Lower lobe of right lung (tissue), 2 donors: ENCODE results near the gene TMEM255B. TPM values are rescaled to one million over a fixed set of nuclear protein-coding genes. Genes with fewer than 3 reads are reported as not detected.
"Not testable (repeated sequence)": the region's sequence is repeated elsewhere in the genome, so short reads cannot be mapped to it uniquely, and the experiment has no call there.

Experiments
- ATAC-seq, 2 donors: fragments of 200-7000 bp; cut with Tn5 transposase; one replicate each; pipeline ENCODE4 v1.9.1; 2020 to 2022; ENCODE audit warnings: mild to moderate bottlenecking in 2 of 2, moderate library complexity in 2 of 2
- DNase-seq: peaks from one replicate; pipeline ENCODE4 v3.0.0-alpha.2; 2020
- H3K27ac ChIP-seq: fragments of 200-600 bp; one replicate; pipeline ENCODE4 v1.8.0; 2022
- H3K27me3 ChIP-seq: fragments of 200-600 bp; one replicate; pipeline ENCODE4 v1.8.0; 2022; ENCODE audit warnings: low read depth
- H3K36me3 ChIP-seq: fragments of 200-600 bp; one replicate; pipeline ENCODE4 v1.8.0; 2022; ENCODE audit warnings: mild to moderate bottlenecking
- H3K4me1 ChIP-seq: fragments of 200-600 bp; one replicate; pipeline ENCODE4 v1.8.0; 2022
- H3K4me3 ChIP-seq: fragments of 200-600 bp; one replicate; pipeline ENCODE4 v1.8.0; 2022; ENCODE audit warnings: mild to moderate bottlenecking
- H3K9me3 ChIP-seq: fragments of 200-600 bp; one replicate; pipeline ENCODE4 v1.8.0; 2022
- CTCF ChIP-seq: fragments of 200-600 bp; IDR thresholded peaks from one replicate; pipeline ENCODE4 v1.8.0; 2022; ENCODE audit warnings: antibody characterized with exemption, mild to moderate bottlenecking
- intact Hi-C: fragments of 100-400 bp; cut with DNase I; formaldehyde crosslinking; loops from one replicate; pipeline ENCODE4 v1.11.0; 2022
- total RNA-seq: library from RNA; stranded (reverse); fragmentation: NEBNext Ultra II Directional; extraction: Animal tissue kit (Norgen Biotek cat#: 25700); gene quantifications from one replicate; pipeline ENCODE4 v1.2.1, GENCODE V29; 2021
- donor health status: DM: no; HTN: yes; CAD: no; lungs with severe emphysema.

Gene TMEM255B
- total RNA-seq, 1 donor from 2014 or later, result 21.5 TPM

DNA sequence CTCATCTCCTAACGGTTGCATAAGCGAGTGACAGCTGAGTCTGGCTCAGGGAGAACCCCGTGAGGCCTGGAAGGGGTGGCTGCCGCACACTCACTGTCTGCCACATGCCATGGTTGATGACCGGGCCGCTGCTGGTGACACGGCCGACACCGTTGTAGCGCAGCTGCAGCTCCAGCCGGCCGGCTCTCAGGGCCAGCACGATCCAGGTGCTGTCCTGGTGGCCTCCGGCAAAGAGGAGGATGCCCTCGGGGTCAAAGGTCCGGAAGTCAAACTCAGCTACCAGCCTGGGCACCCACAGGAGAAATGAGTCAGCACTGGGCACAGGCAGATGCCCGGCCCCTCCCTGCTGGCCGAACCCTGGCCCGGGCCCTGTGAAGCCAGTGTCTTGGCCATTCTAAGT, 73.2 kb downstream of the TMEM255B start:
- ATAC-seq, result no peak
- DNase-seq, result peak; percentile 41
- intact Hi-C loops, result no loop called here
- no peak for TF ChIP-seq CTCF
- no peaks in the 10 kb centered on the region for H3K27me3 ChIP-seq
- peaks cover 5% of the 10 kb centered on the region for H3K4me1 ChIP-seq
- H3K4me3 ChIP-seq, result no peak overlapping the region
- H3K27ac ChIP-seq, result no peak overlapping the region
- H3K9me3 ChIP-seq, result no peaks in the 10 kb centered on the region
- H3K36me3 ChIP-seq, result peaks cover 54% of the 10 kb centered on the region

- Histone ChIP-seq H3K27ac (no peak overlapping the region), H3K27me3 (no peaks in the 10 kb centered on the region), H3K4me1 (peaks cover 9% of the 10 kb centered on the region), H3K9me3 (no peaks in the 10 kb centered on the region), H3K36me3 (peaks cover 50% of the 10 kb centered on the region), H3K4me3 (no peak overlapping the region)
- TF ChIP-seq CTCF, result no peak
- no peak for ATAC-seq
- DNase-seq, result peak; percentile 44
- intact Hi-C loops, result no loop called here
Measured at GRCh38 chr13:113832631-113833030, 73.6 kb downstream of the TMEM255B start.

DNA sequence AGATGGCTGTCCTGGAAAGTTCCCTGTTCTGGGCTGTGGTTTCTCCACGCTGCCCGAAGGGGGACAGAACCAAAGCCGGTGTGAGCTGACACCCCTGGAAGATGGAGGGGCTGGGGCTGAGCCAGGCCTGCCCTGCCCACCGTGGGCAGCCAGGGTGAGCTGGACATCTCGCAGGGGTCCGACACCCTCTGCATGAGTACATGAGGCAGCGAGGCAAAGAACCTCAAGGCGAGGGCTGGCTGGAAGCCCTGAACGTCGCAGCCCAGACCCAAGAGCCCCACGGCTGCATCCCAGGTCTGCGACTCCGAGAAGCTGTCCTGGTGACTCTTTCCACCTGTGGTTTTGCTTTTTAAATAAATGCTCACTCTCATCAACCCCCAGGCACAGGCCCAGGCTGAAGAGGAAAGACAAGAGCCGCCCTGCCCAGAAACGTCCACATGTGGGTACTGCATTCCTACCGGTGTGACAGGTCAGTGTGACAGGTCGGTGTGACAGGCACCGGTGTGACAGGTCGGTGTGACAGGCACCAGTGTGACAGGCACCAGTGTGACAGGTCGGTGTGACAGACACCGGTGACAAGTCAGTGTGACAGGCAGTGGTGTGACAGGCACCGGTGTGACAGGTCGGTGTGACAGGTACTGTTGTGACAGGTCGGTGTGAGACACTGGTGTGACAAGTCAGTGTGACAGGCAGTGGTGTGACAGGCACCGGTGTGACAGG, 74.2 kb downstream of the TMEM255B start:
- H3K4me1 ChIP-seq, result peaks cover 15% of the 10 kb centered on the region
- ATAC-seq (no peak), DNase-seq (peak; percentile 43)
- TF ChIP-seq CTCF, result no peak
- H3K27ac ChIP-seq, result no peak overlapping the region
- no peaks in the 10 kb centered on the region for H3K27me3 ChIP-seq
- no peaks in the 10 kb centered on the region for H3K9me3 ChIP-seq
- no peak overlapping the region for H3K4me3 ChIP-seq
- H3K36me3 ChIP-seq, result peaks cover 44% of the 10 kb centered on the region
- intact Hi-C loops, result no loop called here

DNA sequence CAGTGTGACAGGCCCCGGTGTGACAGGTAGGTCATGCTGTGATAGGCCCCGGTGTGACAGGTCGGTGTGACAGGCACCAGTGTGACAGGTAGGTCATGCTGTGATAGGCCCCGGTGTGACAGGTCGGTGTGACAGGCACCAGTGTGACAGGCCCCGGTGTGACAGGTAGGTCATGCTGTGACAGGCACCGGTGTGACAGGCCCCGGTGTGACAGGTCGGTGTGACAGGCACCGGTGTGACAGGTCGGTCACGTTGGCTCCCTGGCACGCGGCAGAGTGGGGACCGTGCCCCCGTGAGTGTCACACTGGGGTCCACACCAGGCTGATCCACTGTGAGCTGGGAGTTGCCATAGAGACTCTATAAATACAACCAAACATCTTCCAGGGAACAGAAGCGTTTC, 75.0 kb downstream of the TMEM255B start:
- intact Hi-C loops, H3K4me3 ChIP-seq, H3K27ac ChIP-seq, H3K27me3 ChIP-seq, ATAC-seq, H3K9me3 ChIP-seq: not testable (repeated sequence)
- Histone ChIP-seq H3K4me1 (peaks cover 21% of the 10 kb centered on the region), H3K36me3 (peaks cover 39% of the 10 kb centered on the region)
- peak; percentile 38 for DNase-seq

- peak; percentile 45 for DNase-seq
- TF ChIP-seq CTCF, result no peak
- intact Hi-C loops, result no loop called here
Measured at GRCh38 chr13:113834496-113835200, 75.6 kb downstream of the TMEM255B start.

More at GRCh38 chr13:113834496-113835200, 75.6 kb downstream of the TMEM255B start:
- no peaks in the 10 kb centered on the region for H3K27me3 ChIP-seq
- no peak for ATAC-seq
- no peak overlapping the region for H3K27ac ChIP-seq
- H3K9me3 ChIP-seq, result no peaks in the 10 kb centered on the region
- H3K4me3 ChIP-seq, result no peak overlapping the region
- H3K4me1 ChIP-seq, result peaks cover 27% of the 10 kb centered on the region
- peaks cover 43% of the 10 kb centered on the region for H3K36me3 ChIP-seq
